Right atrium auricular region (tissue), 2 donors: Measurements from ENCODE around the gene SEMA5A. TPM values are rescaled to one million over a fixed set of nuclear protein-coding genes. Genes with fewer than 3 reads are reported as not detected.
A peak's percentile ranks its signal among the peaks of the same experiment; 100 is the strongest.

Experiments
- DNase-seq: peaks from one replicate; pipeline ENCODE4 v3.0.0-alpha.2; 2019; ENCODE audit warnings: low spot score
- H3K27ac ChIP-seq, 2 donors: fragments of 200-600 bp; sonication (generic); 1 replicate in 1 of 2; 2 replicates in 1 of 2; pipeline ENCODE4 v1.5.1; 2016 to 2019
- H3K27me3 ChIP-seq, 2 donors: fragments of 200-600 bp; sonication (generic); one replicate each; pipeline versions ENCODE4 v1.5.1 to v1.6.0; 2017 to 2019
- H3K36me3 ChIP-seq: fragments of 200-600 bp; sonication (generic); one replicate; pipeline ENCODE4 v1.5.1; 2016
- H3K4me1 ChIP-seq, 2 donors: fragments of 200-600 bp; sonication (generic); one replicate each; pipeline versions ENCODE4 v1.5.1 to v1.6.0; 2017 to 2019
- H3K4me3 ChIP-seq, 2 donors: fragments of 200-600 bp; sonication (generic); 1 replicate in 1 of 2; 2 replicates in 1 of 2; pipeline ENCODE4 v1.5.1; 2017 to 2019; ENCODE audit warnings: mild to moderate bottlenecking in 1 of 2, moderate library complexity in 1 of 2
- H3K9me3 ChIP-seq, 2 donors: fragments of 200-600 bp; sonication (generic); one replicate each; pipeline ENCODE4 v1.5.1; 2019
- total RNA-seq, 2 donors: library from RNA; depleted of rRNA; stranded (reverse); fragments of >200 nt; gene quantifications; one replicate each; pipeline ENCODE4 v1.1.0, GENCODE V29; 2016
- TF ChIP-seq, protein P1 (sequence below), 2 donors: fragments of 200-600 bp; sonication (generic); IDR thresholded peaks; one replicate each; pipeline ENCODE4 v1.5.1; 2019; ENCODE audit warnings: antibody characterized with exemption in 2 of 2

SEMA5A gene
- total RNA-seq, 2 donors from 2014 or later, result 14.1 to 26.2 TPM

GRCh38 chr5:9365512-9365911 is 180.4 kb downstream of the SEMA5A start:
- Histone ChIP-seq H3K4me3 (no peak overlapping the region), H3K27me3 (no peaks in the 10 kb centered on the region), H3K36me3 (no peaks in the 10 kb centered on the region), H3K4me1 (no peaks in the 10 kb centered on the region), H3K9me3 (peaks cover 0 to 3% of the 10 kb centered on the region in 2 donors), H3K27ac (no peak overlapping the region)
- no peak for DNase-seq
- TF ChIP-seq, protein P1, sequence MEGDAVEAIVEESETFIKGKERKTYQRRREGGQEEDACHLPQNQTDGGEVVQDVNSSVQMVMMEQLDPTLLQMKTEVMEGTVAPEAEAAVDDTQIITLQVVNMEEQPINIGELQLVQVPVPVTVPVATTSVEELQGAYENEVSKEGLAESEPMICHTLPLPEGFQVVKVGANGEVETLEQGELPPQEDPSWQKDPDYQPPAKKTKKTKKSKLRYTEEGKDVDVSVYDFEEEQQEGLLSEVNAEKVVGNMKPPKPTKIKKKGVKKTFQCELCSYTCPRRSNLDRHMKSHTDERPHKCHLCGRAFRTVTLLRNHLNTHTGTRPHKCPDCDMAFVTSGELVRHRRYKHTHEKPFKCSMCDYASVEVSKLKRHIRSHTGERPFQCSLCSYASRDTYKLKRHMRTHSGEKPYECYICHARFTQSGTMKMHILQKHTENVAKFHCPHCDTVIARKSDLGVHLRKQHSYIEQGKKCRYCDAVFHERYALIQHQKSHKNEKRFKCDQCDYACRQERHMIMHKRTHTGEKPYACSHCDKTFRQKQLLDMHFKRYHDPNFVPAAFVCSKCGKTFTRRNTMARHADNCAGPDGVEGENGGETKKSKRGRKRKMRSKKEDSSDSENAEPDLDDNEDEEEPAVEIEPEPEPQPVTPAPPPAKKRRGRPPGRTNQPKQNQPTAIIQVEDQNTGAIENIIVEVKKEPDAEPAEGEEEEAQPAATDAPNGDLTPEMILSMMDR (IDR thresholded peaks at IDR 0.05), result no peak

DNA sequence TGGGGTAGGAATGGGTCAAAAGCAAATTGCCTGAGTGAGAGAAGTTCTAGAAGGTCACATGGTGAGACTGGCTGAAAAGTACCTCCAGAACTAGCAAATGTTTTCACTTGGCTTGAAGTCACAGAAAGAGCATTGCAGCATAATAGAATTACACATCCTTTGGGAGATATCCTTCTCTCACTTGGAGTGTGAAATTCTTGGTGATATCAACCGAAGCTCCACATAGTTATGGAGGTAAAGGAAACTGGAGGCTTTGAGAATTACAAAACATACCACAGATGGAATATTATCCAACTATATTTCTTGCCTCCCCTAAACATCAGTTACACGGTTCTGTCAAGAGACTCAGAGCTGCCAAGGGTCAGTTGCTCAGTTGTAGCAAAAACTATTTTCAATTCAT is 182.4 kb downstream of the SEMA5A start:
- H3K9me3 ChIP-seq, result no peaks in the 10 kb centered on the region
- H3K27me3 ChIP-seq, result no peaks in the 10 kb centered on the region
- no peak for DNase-seq
- no peaks in the 10 kb centered on the region for H3K4me1 ChIP-seq
- no peaks in the 10 kb centered on the region for H3K36me3 ChIP-seq
- no peak overlapping the region for H3K4me3 ChIP-seq
- TF ChIP-seq, protein P1 (IDR thresholded peaks at IDR 0.05), result no peak
- H3K27ac ChIP-seq, result peak overlapping the region in 1 of 2 donors; percentile 66

GRCh38 chr5:9363026-9363425 is 182.8 kb downstream of the SEMA5A start:
- H3K9me3 ChIP-seq, result no peaks in the 10 kb centered on the region
- H3K36me3 ChIP-seq, result no peaks in the 10 kb centered on the region
- peak overlapping the region in 1 of 2 donors; percentile 66 for H3K27ac ChIP-seq
- no peak overlapping the region for H3K4me3 ChIP-seq
- H3K4me1 ChIP-seq, result no peaks in the 10 kb centered on the region
- DNase-seq, result no peak
- TF ChIP-seq, protein P1 (IDR thresholded peaks at IDR 0.05), result no peak
- H3K27me3 ChIP-seq, result no peaks in the 10 kb centered on the region

- Histone ChIP-seq H3K4me1 (no peaks in the 10 kb centered on the region), H3K9me3 (no peaks in the 10 kb centered on the region), H3K36me3 (no peaks in the 10 kb centered on the region), H3K4me3 (no peak overlapping the region), H3K27me3 (no peaks in the 10 kb centered on the region), H3K27ac (peak overlapping the region in 1 of 2 donors; percentile 66)
- DNase-seq, result no peak
- TF ChIP-seq, protein P1 (IDR thresholded peaks at IDR 0.05), result no peak
Measured at GRCh38 chr5:9362600-9362999, 183.3 kb downstream of the SEMA5A start.

- H3K4me3 ChIP-seq, result no peak overlapping the region
- H3K36me3 ChIP-seq, result no peaks in the 10 kb centered on the region
- H3K27ac ChIP-seq, result no peak overlapping the region
- H3K9me3 ChIP-seq, result no peaks in the 10 kb centered on the region
- DNase-seq, result peak; percentile 67
- H3K27me3 ChIP-seq, result no peaks in the 10 kb centered on the region
- no peaks in the 10 kb centered on the region for H3K4me1 ChIP-seq
- TF ChIP-seq, protein P1 (IDR thresholded peaks at IDR 0.05), result peak; percentile 50 to 68
Measured at GRCh38 chr5:9361835-9362234, 184.0 kb downstream of the SEMA5A start.

DNA sequence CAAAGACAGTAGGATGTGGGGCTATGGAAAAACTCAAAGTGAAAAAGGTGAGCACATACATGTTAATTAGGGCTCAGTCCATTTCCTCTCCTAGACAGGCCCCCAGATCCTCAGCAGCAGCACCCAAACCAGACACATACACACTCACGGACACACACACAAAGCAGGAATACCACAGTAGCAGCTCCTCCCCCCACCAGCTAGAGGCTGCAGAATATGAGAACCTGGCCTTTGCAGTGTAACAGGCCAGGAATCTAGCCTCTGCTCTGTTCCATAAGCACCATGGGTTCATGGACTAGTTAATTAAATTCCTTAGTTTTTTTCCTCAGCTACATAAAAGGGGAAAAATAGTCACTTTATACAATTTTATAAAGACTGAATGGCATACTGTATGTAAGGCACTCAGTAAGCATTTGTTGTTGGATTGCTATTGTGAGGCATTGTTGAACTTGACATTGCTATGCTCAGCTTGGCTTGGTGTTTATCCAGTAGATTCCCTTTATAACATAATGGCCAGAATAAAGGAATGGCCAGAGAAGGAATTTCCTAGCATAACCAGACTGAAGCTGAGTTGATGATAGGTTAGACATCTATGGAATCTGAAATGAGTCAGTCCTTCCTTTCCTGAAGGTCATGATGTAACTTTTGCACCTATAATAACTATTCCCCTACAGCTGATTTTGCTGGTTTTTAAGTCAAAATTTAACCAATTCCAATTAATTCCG is 186.8 kb downstream of the SEMA5A start:
- Histone ChIP-seq H3K9me3 (no peaks in the 10 kb centered on the region), H3K4me3 (no peak overlapping the region), H3K27ac (no peak overlapping the region), H3K36me3 (no peaks in the 10 kb centered on the region), H3K27me3 (no peaks in the 10 kb centered on the region), H3K4me1 (no peaks in the 10 kb centered on the region)
- TF ChIP-seq, protein P1 (IDR thresholded peaks at IDR 0.05), result no peak
- no peak for DNase-seq
